ENCODE results near the gene TPSD1.

The TPSD1 gene

DNA sequence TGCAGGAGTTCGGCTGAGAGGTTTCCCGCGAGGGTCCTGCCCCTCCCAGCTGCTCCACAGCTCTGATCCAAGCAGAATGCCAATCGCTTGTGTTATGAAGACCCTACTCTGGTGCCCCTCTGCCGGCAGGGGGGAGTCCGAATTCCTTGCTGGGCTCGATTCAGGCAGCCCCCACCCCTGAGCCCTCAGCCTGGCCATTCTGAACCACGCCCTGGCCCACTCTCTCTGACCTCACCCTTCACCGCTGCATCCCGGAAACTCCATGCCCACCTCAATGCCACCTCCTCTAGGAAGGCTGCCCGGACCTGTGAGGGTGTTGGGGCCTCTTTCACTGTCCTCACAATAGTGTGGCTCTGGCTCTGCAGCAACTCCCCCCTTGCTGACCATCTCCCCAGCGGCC is 45.7 kb downstream of the TPSD1 start:
- DNase-seq: no peak

DNA sequence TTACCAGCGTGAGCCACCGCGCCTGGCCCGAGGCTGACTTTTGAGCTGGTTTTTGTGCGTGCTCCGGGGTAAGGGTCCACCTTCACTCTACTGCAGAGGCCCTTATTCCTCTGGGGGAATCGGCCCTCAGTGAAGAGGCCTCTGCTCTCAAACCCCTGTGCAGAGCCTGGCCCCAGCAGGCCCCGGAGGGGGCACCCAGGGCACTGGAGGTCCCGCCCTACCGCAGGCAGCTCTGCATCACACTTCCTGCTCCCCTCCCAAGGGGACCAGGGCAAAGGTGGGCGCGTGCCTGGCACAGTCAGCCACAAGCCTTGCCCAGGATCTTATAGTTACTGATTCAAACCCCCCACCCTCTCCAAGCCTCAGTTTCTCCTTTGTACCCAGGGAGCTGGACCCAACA is 50.0 kb downstream of the TPSD1 start:
- no peak for DNase-seq

- no peak for DNase-seq
Measured at GRCh38 chr16:1306334-1306733, 50.5 kb downstream of the TPSD1 start.

DNA sequence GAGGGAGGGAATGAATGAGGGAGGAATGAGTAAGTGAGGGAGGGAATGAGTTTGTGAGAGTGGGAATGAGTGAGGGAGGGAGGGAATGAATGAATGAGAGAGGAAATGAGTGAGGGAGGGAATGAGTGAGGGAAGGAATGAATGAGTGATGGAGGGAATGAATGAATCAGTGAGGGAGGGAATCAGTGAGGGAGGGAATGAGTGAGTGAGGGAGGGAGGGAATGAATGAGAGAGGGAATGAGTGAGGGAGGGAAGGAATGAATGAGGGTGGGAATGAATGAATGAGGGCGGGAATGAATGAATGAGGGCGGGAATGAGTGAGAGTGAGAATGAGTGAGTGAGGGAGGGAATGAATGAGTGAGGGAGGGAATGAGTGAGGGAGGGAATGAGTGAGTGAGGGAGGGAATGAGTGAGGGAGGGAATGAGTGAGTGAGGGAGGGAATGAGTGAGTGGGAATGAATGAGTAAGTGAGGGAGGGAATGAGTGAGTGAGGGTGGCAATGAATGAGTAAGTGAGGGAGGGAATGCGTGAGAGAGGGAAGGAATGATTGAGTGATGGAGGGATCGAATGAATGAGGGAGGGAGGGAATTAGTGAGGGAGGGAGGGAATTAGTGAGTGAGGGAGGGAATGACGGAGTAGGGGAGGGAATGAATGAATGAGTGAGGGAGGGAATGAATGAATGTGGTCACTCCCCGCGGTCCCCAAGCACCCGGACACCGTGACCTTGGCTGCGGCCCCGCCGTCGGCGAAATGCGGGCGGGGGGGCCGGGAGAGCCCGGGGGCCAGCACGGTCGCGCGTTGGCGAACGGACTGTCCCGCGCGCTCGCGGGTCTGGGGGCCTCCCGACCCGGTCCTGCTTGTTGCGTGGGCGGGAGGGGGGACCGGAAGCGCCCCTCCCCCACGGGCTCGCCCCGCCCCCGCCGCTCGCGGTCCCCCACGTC is 52.4 kb downstream of the TPSD1 start:
- DNase-seq: peak; percentile 11
